ENCODE measurements around the gene DENND4A. TPM values are rescaled to one million over a fixed set of nuclear protein-coding genes. Genes with fewer than 3 reads are reported as not detected.
A peak's percentile ranks its signal among the peaks of the same experiment; 100 is the strongest.

Gene DENND4A
- total and polyA plus RNA-seq, 10 of the 15 experiments (the other 5 are each of a cell fraction or from before 2014, with no cell fraction given) = 14.2 to 81.8 (median 34.1) TPM

GRCh38 chr15:65610871-65611718 lies 181.0 kb downstream of the DENND4A start, which contains the start of gene INTS14 (continued):
- TF ChIP-seq ATF7 (IDR thresholded peaks at IDR 0.05; ENCODE audit: low read depth) (peak; percentile 34), CBX5 (IDR thresholded peaks at IDR 0.05; ENCODE audit: low read depth) (peak; percentile 91; the same call in 1 of the 2 replicates), ZNF622 (IDR thresholded peaks at IDR 0.05) (no peak), ESRRA (IDR thresholded peaks at IDR 0.05; ENCODE audit: low read length) (0 out of 2 replicates have a peak, but pooled peaks have one; percentile 41), ZSCAN29 (IDR thresholded peaks at IDR 0.05) (0 out of 2 replicates have a peak, but pooled peaks have one; percentile 69), SMAD1 (IDR thresholded peaks at IDR 0.05; ENCODE audit: low read depth, partially characterized antibody) (peak; percentile 50), RUNX3 (IDR thresholded peaks at IDR 0.05; ENCODE audit: low read length) (peak; percentile 84), SRF (IDR thresholded peaks at IDR 0.05; ENCODE audit: low read depth in 2 of 2, low read length in 2 of 2) (peak; percentile 31 to 85; a peak in 3 of 4 replicates), USF2 (IDR thresholded peaks at IDR 0.05; ENCODE audit: borderline replicate concordance, low read depth, low read length) (no peak), TBL1XR1 (IDR thresholded peaks at IDR 0.05; ENCODE audit: low read depth, low read length) (peak; percentile 80), MYB (IDR thresholded peaks at IDR 0.05; ENCODE audit: borderline replicate concordance, low read depth, low read length) (peak; percentile 42; the same call in 1 of the 2 replicates), POU2F2 (IDR thresholded peaks at IDR 0.05; ENCODE audit: borderline replicate concordance, low read depth, low read length) (peak; percentile 90; the same call in 2 of the 3 replicates), NBN (IDR thresholded peaks at IDR 0.05) (peak; percentile 97), FOXK2 (IDR thresholded peaks at IDR 0.05) (peak; percentile 76), NFIC (IDR thresholded peaks at IDR 0.05; ENCODE audit: low read depth, low read length) (no peak), MEF2B (IDR thresholded peaks at IDR 0.05; ENCODE audit: partially characterized antibody, poor library complexity, severe bottlenecking) (peak; percentile 53), CREB1 (IDR thresholded peaks at IDR 0.05; ENCODE audit: low read depth) (peak; percentile 84), RCOR1 (conservative IDR thresholded peaks at IDR 0.05; ENCODE audit: low read depth, low read length) (0 out of 2 replicates have a peak, but pooled peaks have one; percentile 87), ZBTB4 (CRISPR knock-in tag; IDR thresholded peaks at IDR 0.05) (no peak), STAT3 (IDR thresholded peaks at IDR 0.05; ENCODE audit: low read depth, low read length) (no peak), CHD2 (IDR thresholded peaks at IDR 0.05; ENCODE audit: borderline replicate concordance, low read depth, low read length) (peak; percentile 59; the same call in 1 of the 2 replicates), RAD21 (IDR thresholded peaks at IDR 0.05; ENCODE audit: insufficient read depth, low read depth, low read length) (peak; percentile 41; the same call in 1 of the 2 replicates), ZZZ3 (IDR thresholded peaks at IDR 0.05; ENCODE audit: control insufficient read depth, insufficient read length, low read depth) (no peak), KAT2A (conservative IDR thresholded peaks at IDR 0.05; ENCODE audit: control insufficient read depth, low read depth, low read length) (no peak), SMARCA5 (IDR thresholded peaks at IDR 0.05) (peak; percentile 90; the same call in 1 of the 2 replicates), GATAD2B (conservative IDR thresholded peaks at IDR 0.05; ENCODE audit: low read depth) (peak; percentile 79; the same call in 1 of the 2 replicates), ZBED1 (IDR thresholded peaks at IDR 0.05; ENCODE audit: borderline replicate concordance) (peak; percentile 71)

All from GM12878 (cell line).